Measurements from ENCODE around the gene ATP5PD. TPM values are rescaled to one million over a fixed set of nuclear protein-coding genes. Genes with fewer than 3 reads are reported as not detected.

Gene ATP5PD
- total RNA-seq, 1 experiment from 2014 or later, result 344 TPM

DNA sequence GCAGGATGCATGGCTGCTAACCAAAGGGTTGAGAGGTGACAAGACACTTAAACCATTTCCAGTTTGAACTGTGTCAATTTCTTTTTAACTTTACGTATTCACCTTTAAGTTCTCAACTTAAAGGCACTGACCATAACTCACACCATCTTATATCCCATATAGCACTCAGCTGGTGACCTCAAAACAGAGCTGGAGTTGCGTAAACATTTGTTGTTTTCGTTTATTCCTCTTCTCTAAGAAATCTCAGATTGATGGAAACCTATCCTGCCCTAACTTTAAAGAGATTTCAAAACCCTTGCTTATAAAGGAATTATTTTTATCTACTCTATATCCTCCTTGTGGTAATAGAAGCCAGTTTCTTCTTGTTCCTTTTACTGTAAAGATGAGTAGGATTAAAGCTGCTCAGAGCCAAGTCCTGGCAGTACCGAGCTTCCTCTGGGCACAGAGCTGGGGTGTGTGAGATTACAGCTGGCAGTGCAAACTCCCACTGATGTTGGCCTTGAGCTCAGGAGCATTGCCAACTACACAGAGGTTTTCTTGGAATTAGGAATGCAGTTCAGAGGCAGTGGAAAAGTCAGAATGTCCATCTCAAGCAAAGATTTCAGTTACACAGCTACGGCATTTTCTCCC, 1.6 kb upstream of the ATP5PD start:
- no peaks in the 10 kb centered on the region for H3K27me3 Mint-ChIP-seq (ENCODE audit: low read depth)
- Histone ChIP-seq H3K4me1 (ENCODE audit: insufficient read depth, low read length) (no peaks in the 10 kb centered on the region), H2AFZ (ENCODE audit: low read length) (no peak overlapping the region), H4K5ac (ENCODE audit: insufficient read length, low read depth, low read length) (no peak overlapping the region), H3K18ac (ENCODE audit: insufficient read length, low read depth, low read length) (no peak overlapping the region), H3K4me2 (ENCODE audit: insufficient read depth, insufficient read length, low read length) (peak overlapping the region; percentile 96), H3K56ac (ENCODE audit: insufficient read length, low read depth, low read length) (no peak overlapping the region), H3K14ac (ENCODE audit: insufficient read depth, low read length) (no peak overlapping the region), H3K23ac (ENCODE audit: insufficient read length, low read depth, low read length) (no peak overlapping the region), H3K9me3 (ENCODE audit: control insufficient read depth, low read depth, low read length) (no peaks in the 10 kb centered on the region), H3T11ph (ENCODE audit: low read length) (no peak overlapping the region), H2AK5ac (ENCODE audit: insufficient read length, low read length) (no peak overlapping the region), H2BK5ac (ENCODE audit: insufficient read length, low read length) (no peak overlapping the region), H2BK120ac (ENCODE audit: low read depth, low read length, poor library complexity, severe bottlenecking) (no peak overlapping the region), H3K9ac (ENCODE audit: extremely low read depth, insufficient read length, low read length) (peak overlapping the region; percentile 41), H3K27ac (ENCODE audit: insufficient read length, low read depth, low read length) (no peak overlapping the region), H3K79me1 (ENCODE audit: insufficient read depth, low read depth, low read length, poor library complexity, severe bottlenecking) (peaks cover 5% of the 10 kb centered on the region), H3K79me2 (ENCODE audit: insufficient read depth, low read length) (peaks cover 13% of the 10 kb centered on the region; the same call in 1 of the 2 replicates), H4K20me1 (ENCODE audit: control insufficient read depth, insufficient read depth, insufficient read length) (no peaks in the 10 kb centered on the region), H3K4ac (ENCODE audit: low read depth, low read length) (no peak overlapping the region), H4K8ac (replicated peaks; ENCODE audit: insufficient read length, low read depth, low read length) (no peak overlapping the region), H2BK15ac (ENCODE audit: low read depth, low read length) (no peak overlapping the region), H2BK20ac (ENCODE audit: low read depth, low read length, poor library complexity, severe bottlenecking) (no peak overlapping the region), H3K23me2 (ENCODE audit: insufficient read length, low read depth, low read length, poor library complexity, severe bottlenecking) (peaks cover 6% of the 10 kb centered on the region), H2BK12ac (ENCODE audit: insufficient read length, low read depth, low read length) (no peak overlapping the region), H4K91ac (ENCODE audit: insufficient read length, low read depth, low read length) (no peak overlapping the region), H3K27me3 (ENCODE audit: insufficient read depth, low read length) (no peaks in the 10 kb centered on the region)
- no peak for DNase-seq
- peak overlapping the region in 2 of 3 experiments; percentile 57 to 95; a peak in 2 of 7 replicates for H3K27ac Mint-ChIP-seq
- peaks cover 33 to 35% of the 10 kb centered on the region in 2 experiments for H3K4me1 Mint-ChIP-seq
- H3K36me3 Mint-ChIP-seq (ENCODE audit: insufficient read depth in 1 of 3, low read depth in 3 of 3), result peaks cover 20 to 53% (median 34%) of the 10 kb centered on the region in 3 experiments
- TF ChIP-seq, protein P1, sequence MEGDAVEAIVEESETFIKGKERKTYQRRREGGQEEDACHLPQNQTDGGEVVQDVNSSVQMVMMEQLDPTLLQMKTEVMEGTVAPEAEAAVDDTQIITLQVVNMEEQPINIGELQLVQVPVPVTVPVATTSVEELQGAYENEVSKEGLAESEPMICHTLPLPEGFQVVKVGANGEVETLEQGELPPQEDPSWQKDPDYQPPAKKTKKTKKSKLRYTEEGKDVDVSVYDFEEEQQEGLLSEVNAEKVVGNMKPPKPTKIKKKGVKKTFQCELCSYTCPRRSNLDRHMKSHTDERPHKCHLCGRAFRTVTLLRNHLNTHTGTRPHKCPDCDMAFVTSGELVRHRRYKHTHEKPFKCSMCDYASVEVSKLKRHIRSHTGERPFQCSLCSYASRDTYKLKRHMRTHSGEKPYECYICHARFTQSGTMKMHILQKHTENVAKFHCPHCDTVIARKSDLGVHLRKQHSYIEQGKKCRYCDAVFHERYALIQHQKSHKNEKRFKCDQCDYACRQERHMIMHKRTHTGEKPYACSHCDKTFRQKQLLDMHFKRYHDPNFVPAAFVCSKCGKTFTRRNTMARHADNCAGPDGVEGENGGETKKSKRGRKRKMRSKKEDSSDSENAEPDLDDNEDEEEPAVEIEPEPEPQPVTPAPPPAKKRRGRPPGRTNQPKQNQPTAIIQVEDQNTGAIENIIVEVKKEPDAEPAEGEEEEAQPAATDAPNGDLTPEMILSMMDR (conservative IDR thresholded peaks at IDR 0.05), result no peak
- peak overlapping the region; percentile 97 to 100 for H3K4me3 Mint-ChIP-seq
- no CpG with 5 or more reads among the region's 5 CpGs for whole genome bisulfite sequencing (ENCODE audit: extremely low coverage, insufficient read length, low lambda C conversion rate)
- peaks cover 0 to 2% of the 10 kb centered on the region in 2 experiments; a peak in 1 of 5 replicates for H3K9me3 Mint-ChIP-seq
